Stomach (tissue), 9 donors: Measurements from ENCODE around the gene MYBPH. TPM values are rescaled to one million over a fixed set of nuclear protein-coding genes. Genes with fewer than 3 reads are reported as not detected.

Experiments
- DNase-seq, 2 donors: peaks; one replicate each; pipeline versions ENCODE4 v3.0.0 to v3.0.0-alpha.2; 2013 to 2019
- H3K27ac ChIP-seq, 5 donors: fragments of 200-600 bp in 4 of 5; sonication (generic) in 4 of 5; one replicate each; pipeline ENCODE4 v1.5.1; 2013 to 2019; ENCODE audit warnings: mild to moderate bottlenecking in 1 of 5, moderate library complexity in 1 of 5
- H3K27me3 ChIP-seq, 3 donors: fragments of 200-600 bp; sonication (generic); one replicate each; pipeline ENCODE4 v1.5.1; 2017 to 2019; ENCODE audit warnings: mixed run types in 1 of 3
- H3K36me3 ChIP-seq, 4 donors: fragments of 200-600 bp; sonication (generic); 1 replicate in 3 of 4; 2 replicates in 1 of 4; pipeline ENCODE4 v1.5.1; 2016 to 2019
- H3K4me1 ChIP-seq, 4 donors: fragments of 200-600 bp; sonication (generic); one replicate each; pipeline ENCODE4 v1.5.1; 2016 to 2019
- H3K4me3 ChIP-seq, 4 donors: fragments of 200-600 bp; sonication (generic) in 3 of 4; one replicate each; pipeline ENCODE4 v1.5.1; 2016 to 2019; ENCODE audit warnings: mild to moderate bottlenecking in 1 of 4
- H3K9me3 ChIP-seq, 4 donors: fragments of 200-600 bp; sonication (generic); one replicate each; pipeline ENCODE4 v1.5.1; 2016 to 2019
- CTCF ChIP-seq, 7 experiments: fragments of 450-650 bp in 4 of 7; fragments of 200-600 bp in 3 of 7; sonication (generic) in 3 of 7; IDR thresholded peaks; one replicate each; pipeline ENCODE4 v1.5.1; 2016 to 2019; ENCODE audit warnings: antibody characterized with exemption in 7 of 7, control low read depth in 2 of 7, mild to moderate bottlenecking in 1 of 7
- EP300 ChIP-seq: sonication (generic); formaldehyde crosslinking; IDR thresholded peaks from one replicate; pipeline ENCODE4 v1.6.1; 2017; ENCODE audit warnings: antibody characterized with exemption
- POLR2A ChIP-seq, 4 donors: fragments of 450-650 bp; IDR thresholded peaks; one replicate each; pipeline ENCODE4 v1.6.1; 2016; ENCODE audit warnings: antibody characterized with exemption in 4 of 4, control low read depth in 2 of 4, mild to moderate bottlenecking in 1 of 4, moderate library complexity in 1 of 4
- POLR2AphosphoS5 ChIP-seq, 3 donors: sonication (generic); formaldehyde crosslinking; IDR thresholded peaks; one replicate each; pipeline ENCODE4 v1.6.1; 2016; ENCODE audit warnings: antibody characterized with exemption in 3 of 3
- WGBS, 5 donors: extraction: QIAGEN DNeasy Blood & Tissue Kit in 3 of 5; methylation state at CpG; one replicate each; pipeline versions ENCODE4 v1.1.5 to v1.1.7; 2013 to 2018; 5-methylcytosine and 5-hydroxymethylcytosine counted together
- intact Hi-C: fragments of 100-400 bp; cut with DNase I; formaldehyde crosslinking; loops from one replicate; pipeline ENCODE4 v1.15.1; 2023; ENCODE audit warnings: low total_unique reads
- polyA plus RNA-seq, 3 donors: library from polyadenylated mRNA; stranded (reverse); fragments of 200-250 nt; gene quantifications; one replicate each; pipeline ENCODE4 v1.2.3, GENCODE V29; 2013
- total RNA-seq, 5 donors: library from RNA; depleted of rRNA; stranded (reverse); fragments of >200 nt; gene quantifications; one replicate each; pipeline versions ENCODE4 v1.1.0 to v1.2.3, GENCODE V29; 2014 to 2016
- donor health status: healthy with polysubstance abuse.
- donor health status: Bipolar disorder and iron deficiency.
- donor health status: healthy.

The MYBPH gene
- total and polyA plus RNA-seq, 8 donors, result 0.05 to 0.19 TPM; not detected in 6

- intact Hi-C loops, result no loop called here
- no peak for TF ChIP-seq CTCF (IDR thresholded peaks at IDR 0.05)
- TF ChIP-seq POLR2A (IDR thresholded peaks at IDR 0.05), result no peak
- TF ChIP-seq POLR2AphosphoS5 (IDR thresholded peaks at IDR 0.05), result no peak
- TF ChIP-seq EP300, result no peak
- 82 to 92% (median 83%) methylated on average over 12 of the region's 12 CpGs for WGBS, 5 donors
- no peaks in the 10 kb centered on the region for H3K36me3 ChIP-seq
- H3K4me3 ChIP-seq, result no peak overlapping the region
- peak in 1 of 2 donors; percentile 66 for DNase-seq
- H3K4me1 ChIP-seq, result peaks cover 5 to 26% (median 21%) of the 10 kb centered on the region in 4 donors
- peaks cover 0 to 2% (median 0%) of the 10 kb centered on the region in 3 donors for H3K27me3 ChIP-seq
- peak overlapping the region in 2 of 5 donors; percentile 6 to 38 for H3K27ac ChIP-seq
- no peaks in the 10 kb centered on the region for H3K9me3 ChIP-seq
These were observed 41.5 kb downstream of the MYBPH start for GRCh38 chr1:203133970-203134725.

GRCh38 chr1:203131548-203132200 is 44.0 kb downstream of the MYBPH start:
- peaks cover 27 to 50% (median 45%) of the 10 kb centered on the region in 4 donors for H3K4me1 ChIP-seq
- intact Hi-C loops, result no loop called here
- peak in 1 of 2 donors; percentile 18 for DNase-seq
- H3K9me3 ChIP-seq, result no peaks in the 10 kb centered on the region
- H3K36me3 ChIP-seq, result no peaks in the 10 kb centered on the region
- H3K4me3 ChIP-seq, result no peak overlapping the region
- TF ChIP-seq POLR2A (IDR thresholded peaks at IDR 0.05), result no peak
- TF ChIP-seq CTCF (IDR thresholded peaks at IDR 0.05), result no peak
- no peak for TF ChIP-seq POLR2AphosphoS5 (IDR thresholded peaks at IDR 0.05)
- TF ChIP-seq EP300, result no peak
- no peak overlapping the region for H3K27ac ChIP-seq
- 81 to 93% (median 84%) methylated on average over 7 to 9 of the region's 9 CpGs for WGBS, 5 donors
- peaks cover 0 to 26% (median 20%) of the 10 kb centered on the region in 3 donors for H3K27me3 ChIP-seq

- Histone ChIP-seq H3K27ac (peak overlapping the region in 1 of 5 donors; percentile 20), H3K27me3 (peaks cover 0 to 38% (median 22%) of the 10 kb centered on the region in 3 donors), H3K36me3 (no peaks in the 10 kb centered on the region), H3K9me3 (no peaks in the 10 kb centered on the region), H3K4me3 (no peak overlapping the region), H3K4me1 (peaks cover 27 to 52% (median 47%) of the 10 kb centered on the region in 4 donors)
- DNase-seq, result peak in 1 of 2 donors; percentile 29
- no peak for TF ChIP-seq CTCF (IDR thresholded peaks at IDR 0.05)
- TF ChIP-seq EP300, result no peak
- no peak for TF ChIP-seq POLR2A (IDR thresholded peaks at IDR 0.05)
- TF ChIP-seq POLR2AphosphoS5 (IDR thresholded peaks at IDR 0.05), result no peak
- WGBS, 5 donors, result 71 to 85% (median 81%) methylated on average over 3 of the region's 3 CpGs
- intact Hi-C loops, result no loop called here
These were observed 45.2 kb downstream of the MYBPH start for GRCh38 chr1:203130358-203130985.

GRCh38 chr1:203129501-203130231 is 46.0 kb downstream of the MYBPH start:
- Histone ChIP-seq H3K36me3 (no peaks in the 10 kb centered on the region), H3K27ac (peak overlapping the region in 1 of 5 donors; percentile 20), H3K4me1 (peaks cover 27 to 52% (median 46%) of the 10 kb centered on the region in 4 donors), H3K4me3 (peak overlapping the region in 1 of 4 donors; percentile 52), H3K9me3 (no peaks in the 10 kb centered on the region), H3K27me3 (peaks cover 0 to 46% (median 27%) of the 10 kb centered on the region in 3 donors)
- intact Hi-C loops, result no loop called here
- TF ChIP-seq POLR2AphosphoS5 (IDR thresholded peaks at IDR 0.05), result no peak
- TF ChIP-seq EP300, result no peak
- no peak for TF ChIP-seq CTCF (IDR thresholded peaks at IDR 0.05)
- peak in 1 of 2 donors; percentile 83 for DNase-seq
- 26 to 42% (median 37%) methylated on average over 5 to 7 of the region's 7 CpGs for WGBS, 5 donors
